ENCODE measurements around the gene P2RX1.

DNA sequence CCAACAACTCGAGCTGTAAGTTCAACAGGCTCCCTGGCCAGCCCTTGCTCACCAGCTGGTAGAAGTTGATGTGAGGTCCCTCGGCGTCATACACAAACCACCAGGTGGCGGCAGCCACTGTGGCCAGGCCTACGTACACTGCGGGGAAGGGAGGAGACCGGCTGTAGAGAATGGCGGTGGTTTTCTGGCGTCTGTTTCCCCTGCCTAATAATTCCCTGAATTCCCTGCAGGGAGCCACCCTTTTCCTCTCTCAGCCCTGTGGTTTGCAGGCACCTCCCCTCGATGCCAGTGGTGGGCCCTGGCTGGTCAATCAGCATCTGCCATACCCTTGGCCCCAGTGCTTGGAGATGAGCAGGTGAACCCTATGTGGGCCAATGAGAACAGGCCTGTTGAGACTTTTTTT, 18.9 kb upstream of the P2RX1 start:
- TF ChIP-seq, protein P1, sequence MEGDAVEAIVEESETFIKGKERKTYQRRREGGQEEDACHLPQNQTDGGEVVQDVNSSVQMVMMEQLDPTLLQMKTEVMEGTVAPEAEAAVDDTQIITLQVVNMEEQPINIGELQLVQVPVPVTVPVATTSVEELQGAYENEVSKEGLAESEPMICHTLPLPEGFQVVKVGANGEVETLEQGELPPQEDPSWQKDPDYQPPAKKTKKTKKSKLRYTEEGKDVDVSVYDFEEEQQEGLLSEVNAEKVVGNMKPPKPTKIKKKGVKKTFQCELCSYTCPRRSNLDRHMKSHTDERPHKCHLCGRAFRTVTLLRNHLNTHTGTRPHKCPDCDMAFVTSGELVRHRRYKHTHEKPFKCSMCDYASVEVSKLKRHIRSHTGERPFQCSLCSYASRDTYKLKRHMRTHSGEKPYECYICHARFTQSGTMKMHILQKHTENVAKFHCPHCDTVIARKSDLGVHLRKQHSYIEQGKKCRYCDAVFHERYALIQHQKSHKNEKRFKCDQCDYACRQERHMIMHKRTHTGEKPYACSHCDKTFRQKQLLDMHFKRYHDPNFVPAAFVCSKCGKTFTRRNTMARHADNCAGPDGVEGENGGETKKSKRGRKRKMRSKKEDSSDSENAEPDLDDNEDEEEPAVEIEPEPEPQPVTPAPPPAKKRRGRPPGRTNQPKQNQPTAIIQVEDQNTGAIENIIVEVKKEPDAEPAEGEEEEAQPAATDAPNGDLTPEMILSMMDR (IDR thresholded peaks at IDR 0.05; ENCODE audit: low read length), result peak; percentile 64
- no peak for TF ChIP-seq EZH2 (IDR thresholded peaks at IDR 0.05; ENCODE audit: borderline replicate concordance, low read length)
